NCI-H2107 treated with DMSO at 0.1 percent for 48 hours (cell line): ENCODE results near the gene COX5A.
"Not testable (repeated sequence)": the region's sequence is repeated elsewhere in the genome, so short reads cannot be mapped to it uniquely, and the experiment has no call there.

Experiments used
- DNase-seq: peaks from one replicate; lab custom pipeline; 2025; ENCODE audit not compliant: unreplicated experiment; lab: John Stamatoyannopoulos, UW

The COX5A gene

DNA sequence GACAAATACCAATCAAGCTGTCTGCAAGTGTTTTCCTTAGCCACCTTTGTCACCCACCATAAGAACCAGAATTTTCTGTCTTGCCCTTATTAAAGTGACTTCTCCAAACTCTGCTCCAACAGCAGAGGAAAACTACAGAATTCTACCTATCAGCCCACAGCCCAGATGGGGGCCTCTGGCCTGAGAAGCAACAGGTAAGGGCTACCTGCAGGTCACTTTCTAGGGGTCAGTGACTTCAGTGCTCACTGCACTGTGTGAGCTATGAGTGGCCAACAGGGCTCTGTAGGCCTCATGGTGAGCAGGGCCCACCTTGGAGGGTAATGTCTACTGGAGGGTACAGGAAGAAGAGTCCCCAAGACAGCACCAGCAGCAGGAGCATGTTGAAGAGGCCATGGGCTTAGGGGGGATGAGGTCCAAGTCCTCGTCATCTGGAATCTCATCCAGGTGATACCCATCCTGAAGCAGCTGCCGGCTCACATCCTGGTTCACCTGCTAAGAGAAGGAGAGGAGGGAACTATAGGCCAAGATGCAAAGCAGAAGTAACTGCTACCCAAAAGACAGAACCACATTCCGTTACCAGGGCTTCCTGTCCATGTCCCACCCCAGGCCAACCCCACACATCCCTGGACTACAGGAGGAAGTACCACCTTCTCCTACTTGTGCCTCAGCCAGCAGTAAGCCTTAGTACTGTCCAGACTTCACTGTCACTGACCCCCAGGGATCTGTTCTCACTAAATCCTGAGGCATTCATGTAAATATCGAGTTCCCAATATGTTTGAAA lies 35.4 kb downstream of the COX5A start:
- no peak for DNase-seq

DNA sequence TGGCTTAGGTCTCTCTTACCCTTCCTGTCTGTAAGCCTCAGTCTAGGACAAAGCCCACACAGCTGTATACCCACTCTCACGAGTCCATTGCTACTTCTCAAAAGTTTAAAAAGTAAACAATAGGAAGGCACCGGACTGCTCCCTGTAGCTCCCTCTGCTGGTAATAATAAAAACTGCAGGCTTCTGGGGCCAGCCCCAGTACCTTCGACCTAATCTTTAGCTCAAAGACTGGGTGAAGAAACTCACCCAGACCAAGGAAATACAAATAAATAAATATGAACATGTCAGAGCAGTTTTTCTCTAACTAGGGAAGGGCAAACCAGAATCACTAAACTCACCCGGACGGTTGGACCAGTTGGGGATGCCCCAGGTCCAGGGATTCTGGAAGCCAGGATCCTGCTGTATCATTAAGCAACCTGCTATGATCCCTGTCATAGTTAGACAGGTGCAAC lies 36.2 kb downstream of the COX5A start:
- no peak for DNase-seq

DNA sequence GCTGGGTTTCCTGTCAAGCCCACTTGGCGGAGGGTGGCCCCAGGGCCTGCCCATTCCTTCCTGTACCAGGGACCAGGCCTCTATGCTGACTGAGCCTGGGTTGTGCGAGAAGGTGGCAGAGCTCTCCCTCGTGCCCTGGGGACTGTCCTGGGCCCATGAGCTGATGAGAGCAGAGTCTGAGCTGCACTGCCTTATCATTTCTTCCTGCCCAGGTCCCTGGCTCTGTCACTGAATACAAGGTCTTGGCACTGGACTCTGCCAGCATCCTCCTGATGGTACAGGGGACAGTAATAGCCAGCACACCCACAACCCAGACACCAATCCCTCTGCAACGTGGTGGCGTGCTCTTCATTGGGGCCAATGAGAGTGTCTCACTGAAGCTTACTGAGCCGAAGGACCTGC lies 40.6 kb downstream of the COX5A start:
- no peak for DNase-seq

DNA sequence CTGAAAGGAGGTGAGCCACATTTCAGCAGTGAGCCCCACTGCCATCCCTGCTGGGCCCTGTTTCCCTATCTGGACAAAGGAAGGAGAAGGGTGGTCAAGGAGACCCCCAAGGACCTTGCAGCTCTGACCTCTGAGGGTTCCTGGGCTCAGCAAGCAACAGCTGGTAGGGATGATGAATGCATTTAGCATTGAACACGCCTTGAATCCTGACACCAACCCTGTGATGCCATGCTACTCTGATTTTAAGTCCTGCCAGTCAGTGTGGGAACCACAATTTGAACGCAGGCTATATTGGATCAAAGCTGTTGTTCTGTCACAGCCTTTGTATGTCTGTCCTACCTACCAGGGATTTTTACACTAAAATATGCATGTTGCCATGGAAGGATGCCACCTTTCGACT lies 41.6 kb downstream of the COX5A start:
- no peak for DNase-seq

DNA sequence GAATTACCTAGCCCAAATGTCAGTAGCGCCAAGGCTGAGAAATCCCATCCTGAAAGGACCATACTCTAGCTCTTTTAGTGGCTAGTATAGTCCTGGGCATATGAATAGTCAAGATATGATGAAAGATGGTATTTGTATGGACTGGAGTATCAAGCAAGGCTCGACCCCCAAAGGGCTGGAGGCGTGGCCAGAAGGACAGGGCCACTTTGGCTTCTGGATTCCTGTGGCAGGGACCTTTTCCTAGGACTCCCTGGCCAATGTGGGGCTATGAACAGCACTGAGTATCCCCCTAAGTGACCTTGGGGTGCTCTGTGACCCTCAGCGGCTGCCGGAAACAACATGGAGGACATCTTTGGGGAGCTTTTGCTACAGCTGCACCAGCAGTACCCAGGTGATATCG lies 42.0 kb downstream of the COX5A start:
- no peak for DNase-seq

DNA sequence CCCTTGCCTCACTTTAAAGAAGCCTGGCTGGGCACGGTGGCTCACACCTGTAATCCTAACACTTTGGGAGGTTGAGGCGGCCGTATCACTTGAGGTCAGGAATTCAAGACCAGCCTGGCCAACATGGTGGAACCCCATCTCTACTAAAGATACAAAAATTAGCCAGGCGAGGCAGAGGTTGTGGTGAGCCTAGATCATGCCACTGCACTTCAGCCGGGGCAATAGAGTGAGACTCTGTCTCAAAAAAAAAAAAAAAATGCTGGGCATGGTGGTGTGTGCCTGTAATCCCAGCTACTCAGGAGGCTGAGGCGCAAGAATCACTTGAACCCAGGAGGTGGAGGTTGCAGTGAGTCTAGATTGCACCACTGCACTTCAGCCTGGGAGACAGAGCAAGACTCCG lies 43.5 kb downstream of the COX5A start:
- not testable (repeated sequence) for DNase-seq

DNA sequence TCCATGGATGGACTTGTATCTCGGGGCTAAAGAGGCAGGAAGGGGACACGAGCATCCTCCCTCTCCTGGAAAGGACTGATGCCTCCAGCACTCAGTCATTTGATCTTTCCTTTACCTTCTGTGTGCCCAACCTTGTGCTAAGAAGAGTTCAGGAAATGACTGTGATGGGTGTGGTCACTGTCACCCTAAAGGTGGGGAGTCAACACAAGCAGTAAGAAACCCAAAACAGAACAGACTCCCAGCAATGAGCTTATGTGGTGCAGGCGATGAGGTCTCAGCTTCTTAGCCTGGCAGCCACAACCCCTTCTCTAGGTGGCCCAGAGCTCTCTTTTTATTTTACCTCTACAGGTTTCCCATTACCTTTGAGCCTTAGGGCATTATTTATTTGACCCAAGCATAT lies 44.2 kb downstream of the COX5A start:
- no peak for DNase-seq

DNA sequence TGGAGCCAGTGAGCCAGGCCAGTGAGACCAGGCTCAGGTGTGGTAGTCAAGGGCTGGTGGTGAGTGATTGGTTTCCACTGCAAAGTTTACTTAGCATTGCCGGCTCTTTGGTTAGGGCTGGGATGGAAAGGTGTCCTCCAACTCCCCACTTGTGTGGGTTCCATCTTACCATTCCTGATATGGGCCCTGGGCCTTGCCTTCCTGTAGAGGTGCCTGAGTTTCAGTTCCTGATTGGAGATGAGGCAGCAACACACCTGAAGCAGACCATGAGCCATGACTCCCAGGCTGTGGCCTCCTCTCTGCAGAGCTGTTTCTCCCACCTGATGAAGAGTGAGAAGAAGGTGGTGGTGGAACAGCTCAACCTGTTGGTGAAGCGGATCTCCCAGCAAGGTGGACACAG lies 44.9 kb downstream of the COX5A start:
- DNase-seq: no peak

DNA sequence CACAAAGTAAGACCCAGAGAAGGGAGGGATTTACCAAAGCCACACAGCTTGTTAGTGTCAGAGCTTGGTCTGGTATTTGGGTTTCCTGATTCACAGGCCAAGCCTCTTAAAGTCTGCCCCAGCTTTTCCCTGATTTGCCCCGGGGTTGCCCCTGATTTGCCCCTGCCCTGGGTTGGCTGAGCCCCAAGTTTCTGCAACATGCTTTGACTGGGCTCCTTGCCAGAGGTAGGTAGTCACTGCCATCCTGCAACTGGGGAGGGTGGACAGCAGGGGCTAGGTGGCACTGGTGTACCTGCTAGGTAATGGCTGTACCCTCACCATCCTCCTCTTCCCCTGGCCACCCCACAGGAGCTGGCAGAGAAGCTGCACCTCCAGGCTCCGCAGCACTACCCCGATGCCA lies 45.6 kb downstream of the COX5A start:
- no peak for DNase-seq

DNA sequence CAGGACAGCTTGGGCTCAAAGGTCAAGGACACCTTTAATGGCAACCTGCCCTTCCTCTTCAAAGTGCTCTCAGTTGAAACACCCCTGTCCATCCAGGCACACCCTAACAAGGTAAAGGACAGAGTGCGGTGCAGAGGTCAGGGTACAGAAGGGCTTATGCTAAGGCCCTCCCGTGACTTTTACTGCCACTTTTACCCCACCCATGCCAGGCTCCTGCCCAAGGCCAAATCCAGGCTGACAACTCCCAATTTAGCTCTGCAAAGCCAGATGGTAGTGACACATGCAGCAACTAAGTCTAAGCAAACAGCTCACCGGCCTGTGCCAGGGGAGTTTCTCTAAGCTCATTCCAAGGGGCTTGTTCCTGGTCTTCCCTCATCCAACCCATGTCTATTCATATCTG lies 46.4 kb downstream of the COX5A start:
- DNase-seq: no peak

DNA sequence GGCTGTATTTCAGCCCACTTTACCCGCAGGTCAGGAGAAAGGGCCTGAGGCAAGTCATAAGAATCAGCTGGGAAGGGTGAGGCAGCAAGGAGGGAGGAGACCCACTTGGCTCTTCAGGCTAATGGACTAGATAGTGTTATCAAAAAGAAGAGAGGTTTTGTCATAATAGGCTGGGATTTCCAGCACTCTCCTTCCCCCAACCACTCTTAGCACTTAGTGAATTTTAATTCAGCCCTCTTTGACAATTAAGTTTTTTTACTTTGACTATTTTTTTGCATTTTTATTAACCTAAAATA lies 47.3 kb downstream of the COX5A start:
- no peak for DNase-seq

DNA sequence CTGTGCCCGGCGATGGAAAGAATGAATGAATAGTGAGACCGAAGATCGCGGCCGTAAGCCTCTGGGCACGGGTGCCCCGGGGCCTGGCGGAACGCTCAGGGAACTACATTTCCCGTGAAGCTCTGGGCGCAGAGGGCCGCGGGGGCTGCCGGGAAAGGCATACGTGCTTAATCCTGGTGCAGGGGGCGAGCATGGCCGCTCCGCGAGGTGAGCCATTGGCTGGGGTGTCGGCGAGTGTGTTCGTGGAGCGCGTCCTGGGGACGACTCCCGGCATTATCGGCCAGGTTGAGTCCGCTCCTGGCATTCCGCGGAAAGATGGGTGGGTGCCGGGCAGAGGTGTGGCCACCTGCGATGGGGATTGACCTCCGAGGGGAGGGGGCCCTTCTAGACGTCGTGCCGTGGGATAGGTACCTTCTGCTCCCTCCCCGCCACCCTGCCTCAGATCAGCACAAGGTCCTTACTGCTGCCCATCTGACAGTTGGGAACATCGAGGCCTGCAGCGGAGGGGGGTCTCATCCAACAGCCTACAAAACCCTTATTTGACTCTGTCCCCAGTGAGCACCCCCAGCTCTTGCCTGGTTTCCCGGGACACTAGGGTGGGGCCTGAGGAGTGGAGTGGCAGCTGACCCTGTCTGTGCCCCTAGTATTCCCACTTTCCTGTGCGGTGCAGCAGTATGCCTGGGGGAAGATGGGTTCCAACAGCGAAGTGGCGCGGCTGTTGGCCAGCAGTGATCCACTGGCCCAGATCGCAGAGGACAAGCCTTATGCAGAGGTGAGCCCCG lies 47.8 kb downstream of the COX5A start, which contains the start of gene MPI:
Gene MPI (plus strand): TSS at position 160 of the 782 bp plus-strand sequence. CDS start 32 bp downstream, at position 192.
- peak; percentile 20 for DNase-seq

DNA sequence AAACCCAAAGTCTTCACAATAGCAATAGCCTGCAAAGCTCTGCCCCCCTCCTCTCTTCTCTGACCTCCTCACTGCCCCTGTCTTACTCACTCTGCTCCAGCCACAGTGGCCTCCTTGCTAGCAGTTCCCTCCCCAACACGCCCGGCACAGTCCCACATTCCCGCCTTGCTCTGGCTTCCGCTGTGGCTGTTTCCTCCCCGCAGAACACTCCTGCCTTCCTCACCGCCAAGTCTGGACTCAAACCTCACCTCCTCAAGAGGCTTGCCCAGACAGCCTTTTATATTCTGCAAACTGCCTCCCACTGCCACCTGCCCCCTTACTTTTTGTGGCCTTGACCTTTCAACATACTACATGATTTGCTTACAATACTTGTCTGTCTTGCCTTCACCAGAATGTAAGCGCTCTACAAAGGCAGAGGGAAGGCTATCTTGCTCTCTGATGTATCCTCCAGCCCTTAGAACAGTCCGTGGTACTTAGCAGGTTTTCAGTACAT lies 48.4 kb downstream of the COX5A start:
- no peak for DNase-seq

DNA sequence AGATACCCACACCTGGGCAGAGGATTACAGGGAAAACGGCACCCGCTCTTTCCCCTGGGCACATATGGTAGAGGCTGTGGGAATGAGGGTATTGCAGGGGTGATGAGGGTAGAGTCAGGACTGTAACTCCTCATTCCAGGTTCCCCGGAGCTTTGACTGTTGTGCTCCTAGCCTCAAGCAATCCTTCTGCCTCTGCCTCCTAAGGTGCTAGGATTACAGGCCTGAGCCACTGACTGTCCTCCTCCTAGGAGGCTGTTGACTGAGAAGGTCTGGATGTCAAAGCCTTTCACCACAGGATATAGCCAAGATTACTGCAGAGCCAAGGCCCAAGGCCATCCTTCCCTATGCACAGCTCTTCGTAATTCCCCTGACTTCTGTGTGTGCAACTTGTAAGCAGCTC lies 49.2 kb downstream of the COX5A start:
- no peak for DNase-seq

DNA sequence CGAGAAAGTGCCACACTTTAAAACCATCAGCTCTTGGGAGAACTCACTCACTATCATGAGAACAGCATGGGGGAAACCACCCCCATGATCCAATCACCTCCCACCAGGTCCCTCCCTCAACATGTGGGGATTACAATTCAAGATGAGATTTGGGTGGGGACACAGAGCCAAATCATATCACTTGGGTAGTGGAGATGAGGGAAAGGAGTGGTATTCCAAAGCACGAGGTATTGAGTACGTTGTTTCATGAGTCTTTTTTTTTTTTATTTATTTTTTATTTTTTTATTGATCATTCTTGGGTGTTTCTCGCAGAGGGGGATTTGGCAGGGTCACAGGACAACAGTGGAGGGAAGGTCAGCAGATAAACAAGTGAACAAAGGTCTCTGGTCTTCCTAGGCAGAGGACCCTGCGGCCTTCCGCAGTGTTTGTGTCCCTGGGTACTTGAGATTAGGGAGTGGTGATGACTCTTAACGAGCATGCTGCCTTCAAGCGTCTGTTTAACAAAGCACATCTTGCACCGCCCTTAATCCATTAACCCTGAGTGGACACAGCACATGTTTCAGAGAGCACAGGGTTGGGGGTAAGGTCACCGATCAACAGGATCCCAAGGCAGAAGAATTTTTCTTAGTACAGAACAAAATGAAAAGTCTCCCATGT lies 50.2 kb downstream of the COX5A start:
- not testable (repeated sequence) for DNase-seq

DNA sequence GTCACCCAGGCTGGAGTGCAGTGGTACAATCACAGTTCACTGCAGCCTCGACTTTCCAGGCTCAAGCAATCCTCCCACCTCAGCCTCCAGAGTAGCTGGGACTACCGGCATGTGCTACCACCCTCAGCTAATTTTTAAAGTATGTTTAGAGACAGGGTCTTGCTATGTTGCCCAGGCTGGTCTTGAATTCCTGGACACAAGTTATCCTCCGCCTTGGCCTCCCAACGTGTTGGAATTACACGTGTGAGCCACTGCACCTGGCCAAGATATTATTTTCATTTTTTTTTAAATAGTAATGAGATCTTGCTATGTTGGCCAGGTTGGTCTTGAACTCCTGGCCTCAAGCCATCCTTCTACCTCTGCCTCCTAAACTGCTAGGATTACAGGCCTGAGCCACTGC lies 52.4 kb downstream of the COX5A start:
- no peak for DNase-seq

DNA sequence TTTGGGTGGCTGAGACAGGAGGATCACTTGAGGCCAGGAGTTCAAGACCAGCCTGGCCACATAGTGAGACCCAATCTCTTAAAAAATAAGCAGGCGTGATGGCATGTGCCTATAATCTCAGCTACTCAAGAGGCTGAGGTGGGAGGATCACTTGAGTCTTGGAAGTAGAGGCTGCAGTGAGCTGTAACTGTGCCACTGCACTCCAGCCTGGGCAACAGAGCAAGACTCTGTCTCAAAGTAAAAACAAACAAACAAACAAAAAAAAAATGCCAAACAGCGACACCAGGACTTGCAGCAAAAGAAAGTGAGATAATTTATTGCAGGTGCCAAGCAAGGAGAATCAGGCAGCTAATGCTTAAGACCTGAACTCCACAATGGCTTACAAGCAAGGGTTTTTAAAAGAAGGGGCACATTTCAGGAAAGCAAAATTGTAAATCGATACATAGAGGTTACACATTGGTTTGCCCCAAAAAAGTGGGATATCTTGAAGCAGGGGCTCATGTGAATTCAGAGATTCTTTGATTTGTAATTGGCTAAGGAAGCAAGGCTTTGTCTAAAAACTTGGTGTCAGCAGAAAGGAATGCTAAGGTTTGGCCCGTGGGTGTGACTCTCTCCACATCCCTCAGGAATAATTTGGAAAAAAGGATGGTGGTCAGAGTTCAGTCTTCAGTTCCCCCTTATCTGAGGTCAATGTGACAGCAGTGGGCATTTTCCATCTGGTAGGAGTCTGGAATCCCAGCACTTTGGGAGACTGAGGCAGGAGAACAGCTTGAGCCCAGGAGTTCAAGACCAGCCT lies 53.2 kb downstream of the COX5A start:
- no peak for DNase-seq

DNA sequence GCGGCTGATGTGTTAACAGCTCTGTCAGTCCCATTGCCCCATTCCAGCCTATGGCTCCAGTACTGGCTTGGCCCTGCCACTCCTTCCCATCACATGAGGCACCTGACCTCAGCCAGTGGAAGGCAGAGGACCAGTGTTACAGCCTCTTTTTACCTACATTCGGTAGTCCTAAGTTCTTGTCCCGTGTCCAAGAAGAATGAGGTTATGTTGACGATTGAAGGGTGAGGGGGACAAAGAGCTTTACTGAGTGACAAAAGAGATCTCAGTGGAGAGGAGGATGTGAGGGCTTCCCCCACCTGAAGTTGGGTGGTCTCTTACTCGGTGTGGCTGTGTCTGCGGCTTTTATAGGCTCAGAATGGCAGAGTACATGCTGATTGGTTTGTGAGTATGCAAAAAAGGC lies 55.3 kb downstream of the COX5A start:
- no peak for DNase-seq

DNA sequence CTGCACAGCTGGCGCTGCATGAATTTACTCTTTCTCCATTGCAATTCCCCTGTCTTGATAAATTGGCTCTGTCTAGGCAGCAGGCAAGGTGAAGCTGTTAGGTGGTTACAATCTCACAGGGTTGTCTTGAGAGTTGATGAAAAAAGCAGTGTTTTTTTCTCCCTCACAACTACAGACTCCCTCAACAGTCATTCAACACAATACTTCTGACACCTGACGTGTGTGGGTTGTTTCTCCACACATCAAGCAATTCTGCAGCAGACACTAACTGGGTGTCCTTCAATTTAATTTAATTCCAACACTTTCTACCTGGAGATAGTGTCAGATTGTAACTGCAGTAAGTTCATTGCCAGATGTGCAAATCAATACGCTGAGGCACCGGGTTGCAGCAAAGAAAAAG lies 59.6 kb downstream of the COX5A start:
- DNase-seq: no peak

DNA sequence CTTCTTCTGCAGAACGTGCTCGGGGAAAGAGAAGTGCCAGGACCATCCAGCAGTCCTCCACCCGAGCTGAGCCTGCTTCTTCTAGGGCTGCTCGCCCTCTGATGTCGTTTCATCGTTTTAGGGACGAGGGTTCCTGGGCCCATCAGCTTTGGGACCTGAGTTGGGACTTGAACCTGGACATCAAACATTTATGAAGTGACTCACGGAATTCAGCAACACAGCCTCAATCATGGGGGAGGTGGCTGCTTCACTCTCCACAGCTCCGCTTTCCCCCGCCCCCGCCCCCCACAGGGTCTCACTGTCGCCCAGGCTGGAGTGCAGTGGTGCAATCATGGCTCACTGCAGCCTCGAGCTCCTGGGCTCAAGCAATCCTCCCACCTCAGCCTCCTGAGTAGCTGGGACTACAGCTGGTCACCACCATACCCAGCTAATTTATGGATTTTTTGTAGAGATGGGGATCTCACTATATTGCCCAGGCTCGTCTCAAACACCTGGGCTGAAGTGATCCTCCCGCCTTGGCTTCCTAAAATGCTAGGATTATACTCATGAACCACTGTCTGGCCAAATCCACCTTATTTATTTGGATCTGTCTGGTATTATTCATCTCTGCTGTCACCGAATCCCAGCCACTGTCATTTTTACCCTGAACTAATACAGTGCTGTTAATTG lies 64.0 kb downstream of the COX5A start:
- DNase-seq: no peak
